ENCODE measurements around the gene SPTBN4. TPM values are rescaled to one million over a fixed set of nuclear protein-coding genes. Genes with fewer than 3 reads are reported as not detected.
A peak's percentile ranks its signal among the peaks of the same experiment; 100 is the strongest.

The SPTBN4 gene
- total RNA-seq, 6 experiments from 2014 or later = 0.17 to 0.96 (median 0.54) TPM

DNA sequence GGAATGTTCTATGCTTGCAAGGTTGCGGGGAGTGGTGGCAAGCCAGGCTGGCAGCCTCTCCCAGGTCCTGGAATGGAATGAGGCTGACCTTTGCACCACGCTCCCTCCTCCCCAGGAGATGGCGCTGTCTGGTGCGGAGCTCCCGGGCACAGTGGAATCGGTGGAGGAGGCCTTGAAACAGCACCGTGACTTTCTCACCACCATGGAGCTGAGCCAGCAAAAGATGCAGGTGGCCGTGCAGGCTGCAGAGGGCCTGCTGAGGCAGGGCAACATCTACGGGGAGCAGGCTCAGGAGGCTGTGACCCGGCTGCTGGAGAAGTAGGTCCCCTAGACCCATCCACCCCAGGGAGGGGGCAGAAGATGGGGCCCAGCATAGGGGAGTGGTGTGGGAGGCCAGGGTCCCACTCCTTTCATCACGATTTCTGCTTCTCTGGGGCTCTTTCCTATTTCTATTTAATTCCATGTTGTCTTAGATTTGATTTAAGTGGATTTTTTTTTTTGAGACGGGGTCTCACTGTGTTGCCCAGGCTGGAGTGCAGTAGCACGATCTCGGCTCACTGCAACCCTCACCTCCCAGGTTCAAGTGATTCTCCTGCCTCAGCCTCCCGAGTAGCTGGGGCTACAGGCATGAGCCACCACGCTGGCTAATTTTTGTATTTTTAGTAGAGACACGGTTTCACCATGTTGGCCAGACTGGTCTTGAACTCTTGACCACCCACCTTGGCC, 56.7 kb downstream of the SPTBN4 start:
- Mint-ChIP-seq H3K4me1 (ENCODE audit: low read depth) (no peaks in the 10 kb centered on the region), H3K36me3 (ENCODE audit: low read depth) (no peaks in the 10 kb centered on the region), H3K27ac (no peak overlapping the region), H3K27me3 (ENCODE audit: insufficient read depth) (peaks cover 18% of the 10 kb centered on the region), H3K9me3 (no peaks in the 10 kb centered on the region), H3K4me3 (no peak overlapping the region)
- peak; percentile 32 for DNase-seq
- TF ChIP-seq, protein P1, sequence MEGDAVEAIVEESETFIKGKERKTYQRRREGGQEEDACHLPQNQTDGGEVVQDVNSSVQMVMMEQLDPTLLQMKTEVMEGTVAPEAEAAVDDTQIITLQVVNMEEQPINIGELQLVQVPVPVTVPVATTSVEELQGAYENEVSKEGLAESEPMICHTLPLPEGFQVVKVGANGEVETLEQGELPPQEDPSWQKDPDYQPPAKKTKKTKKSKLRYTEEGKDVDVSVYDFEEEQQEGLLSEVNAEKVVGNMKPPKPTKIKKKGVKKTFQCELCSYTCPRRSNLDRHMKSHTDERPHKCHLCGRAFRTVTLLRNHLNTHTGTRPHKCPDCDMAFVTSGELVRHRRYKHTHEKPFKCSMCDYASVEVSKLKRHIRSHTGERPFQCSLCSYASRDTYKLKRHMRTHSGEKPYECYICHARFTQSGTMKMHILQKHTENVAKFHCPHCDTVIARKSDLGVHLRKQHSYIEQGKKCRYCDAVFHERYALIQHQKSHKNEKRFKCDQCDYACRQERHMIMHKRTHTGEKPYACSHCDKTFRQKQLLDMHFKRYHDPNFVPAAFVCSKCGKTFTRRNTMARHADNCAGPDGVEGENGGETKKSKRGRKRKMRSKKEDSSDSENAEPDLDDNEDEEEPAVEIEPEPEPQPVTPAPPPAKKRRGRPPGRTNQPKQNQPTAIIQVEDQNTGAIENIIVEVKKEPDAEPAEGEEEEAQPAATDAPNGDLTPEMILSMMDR (IDR thresholded peaks at IDR 0.05) = peak; percentile 81

DNA sequence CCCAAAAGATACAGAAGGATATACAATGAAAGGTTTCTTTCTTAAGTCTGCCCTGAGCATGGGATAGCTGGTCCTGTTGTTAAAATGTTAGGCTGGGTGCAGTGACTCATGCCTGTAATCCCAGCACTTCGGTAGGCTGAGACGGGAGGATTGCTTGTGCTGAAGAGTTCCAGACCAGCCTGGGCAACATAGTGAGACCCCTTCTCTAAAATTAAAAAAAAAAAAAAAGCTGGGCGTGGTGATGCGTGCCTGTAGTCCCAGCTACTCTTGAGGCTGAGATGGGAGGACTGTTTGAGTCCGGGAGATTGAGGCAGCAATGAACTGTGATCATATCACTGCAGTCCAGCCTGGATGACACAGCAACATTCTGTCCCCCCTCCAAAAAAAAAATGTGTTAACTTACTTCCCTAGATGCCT, 57.3 kb downstream of the SPTBN4 start:
- Mint-ChIP-seq H3K4me1 (ENCODE audit: low read depth) (no peaks in the 10 kb centered on the region), H3K27ac (no peak overlapping the region), H3K4me3 (no peak overlapping the region), H3K27me3 (ENCODE audit: insufficient read depth) (peaks cover 16% of the 10 kb centered on the region), H3K36me3 (ENCODE audit: low read depth) (no peaks in the 10 kb centered on the region), H3K9me3 (no peaks in the 10 kb centered on the region)
- TF ChIP-seq, protein P1 (IDR thresholded peaks at IDR 0.05) = no peak
- DNase-seq = no peak

DNA sequence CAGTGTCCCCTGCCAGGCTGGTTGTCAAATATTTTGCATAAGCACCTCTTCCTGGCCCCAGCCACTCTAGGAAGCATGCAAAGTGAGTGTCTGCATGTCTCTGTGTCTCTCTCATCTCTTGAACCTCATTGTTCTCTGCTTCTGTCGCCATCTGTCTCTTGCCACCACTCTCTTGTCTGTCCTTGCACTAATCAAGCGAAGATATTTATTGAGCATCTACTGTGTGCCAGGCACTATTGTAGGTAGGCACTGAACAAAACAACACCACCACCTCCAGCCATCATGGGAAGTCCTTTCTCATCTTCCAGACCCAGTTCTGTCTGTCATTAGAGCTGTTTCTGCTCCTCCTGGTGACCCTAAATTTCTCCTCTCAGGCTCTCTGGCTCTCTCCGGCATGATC, 57.9 kb downstream of the SPTBN4 start:
- H3K4me3 Mint-ChIP-seq = no peak overlapping the region

DNA sequence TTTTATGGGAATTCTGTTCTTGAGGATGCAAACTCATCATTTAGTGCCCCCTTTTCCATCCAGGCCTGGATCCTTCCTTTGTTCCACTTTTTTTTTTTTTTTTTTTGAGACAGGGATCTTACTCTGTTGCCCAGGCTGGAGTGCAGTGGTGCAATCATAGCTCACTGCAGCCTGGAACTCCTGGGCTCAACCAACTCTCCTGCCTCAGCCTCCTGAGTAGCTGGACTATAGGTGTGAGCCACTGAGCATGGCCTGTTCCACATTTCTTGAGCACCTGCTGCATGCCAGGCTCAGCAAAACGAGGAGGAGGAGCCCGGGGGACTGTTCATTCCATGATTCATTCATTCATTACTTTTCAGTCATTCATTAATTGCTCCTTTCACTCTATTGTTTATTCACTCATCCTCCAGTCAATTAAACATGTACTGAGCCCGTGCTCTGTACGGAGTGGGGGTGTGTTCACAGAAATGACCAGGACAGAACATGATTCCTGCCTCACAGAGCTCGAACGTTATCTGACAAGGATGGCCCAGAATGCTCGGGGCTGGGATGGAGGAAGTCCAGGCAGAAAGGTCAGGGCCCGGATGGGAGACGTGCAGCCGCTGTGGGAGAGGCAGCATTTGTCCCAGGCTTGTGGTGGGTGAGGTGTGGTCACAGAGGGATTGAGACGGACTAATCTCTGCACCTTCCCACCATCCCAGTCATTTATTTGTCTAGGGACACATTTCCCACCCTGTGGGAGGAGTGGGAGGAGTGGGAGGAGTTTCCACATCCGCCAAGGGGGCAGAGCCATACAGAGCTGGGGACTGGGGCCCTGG, 58.6 kb downstream of the SPTBN4 start:
- peaks cover 19% of the 10 kb centered on the region for H3K27me3 Mint-ChIP-seq (ENCODE audit: insufficient read depth)
- TF ChIP-seq, protein P1 (IDR thresholded peaks at IDR 0.05) = no peak
- H3K9me3 Mint-ChIP-seq = no peaks in the 10 kb centered on the region
- H3K4me1 Mint-ChIP-seq (ENCODE audit: low read depth) = peaks cover 7% of the 10 kb centered on the region
- DNase-seq = no peak
- H3K27ac Mint-ChIP-seq = no peak overlapping the region
- no peaks in the 10 kb centered on the region for H3K36me3 Mint-ChIP-seq (ENCODE audit: low read depth)
- H3K4me3 Mint-ChIP-seq = no peak overlapping the region

More for the DNA sequence above, 57.9 kb downstream of the SPTBN4 start:
- Mint-ChIP-seq H3K36me3 (ENCODE audit: low read depth) (no peaks in the 10 kb centered on the region), H3K27me3 (ENCODE audit: insufficient read depth) (peaks cover 15% of the 10 kb centered on the region), H3K27ac (no peak overlapping the region), H3K9me3 (no peaks in the 10 kb centered on the region), H3K4me1 (ENCODE audit: low read depth) (peaks cover 3% of the 10 kb centered on the region)
- TF ChIP-seq, protein P1 (IDR thresholded peaks at IDR 0.05) = no peak
- DNase-seq = no peak

DNA sequence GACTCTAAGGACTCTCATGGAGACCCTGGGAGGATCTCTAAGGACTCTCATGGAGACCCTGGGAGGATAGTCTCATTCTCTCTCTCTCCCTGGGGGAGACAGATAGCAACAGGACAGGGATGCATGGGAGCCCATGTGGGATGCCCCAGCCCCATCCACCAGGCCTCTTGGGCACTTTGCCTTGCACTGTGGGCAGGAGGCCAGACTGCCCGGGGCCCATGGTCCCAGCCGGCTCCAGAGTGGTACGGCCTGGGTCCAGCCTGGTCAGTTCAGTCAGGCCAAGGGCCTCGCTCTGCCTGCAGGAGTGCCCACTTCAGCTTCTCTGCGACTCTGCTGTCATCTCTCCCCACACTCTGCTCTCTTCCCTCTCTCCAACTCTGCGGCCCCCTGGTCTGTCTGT, 61.3 kb downstream of the SPTBN4 start:
- Mint-ChIP-seq H3K27me3 (ENCODE audit: insufficient read depth) (peaks cover 34% of the 10 kb centered on the region), H3K36me3 (ENCODE audit: low read depth) (no peaks in the 10 kb centered on the region), H3K27ac (no peak overlapping the region), H3K9me3 (no peaks in the 10 kb centered on the region), H3K4me1 (ENCODE audit: low read depth) (peaks cover 13% of the 10 kb centered on the region), H3K4me3 (no peak overlapping the region)
- no peak for DNase-seq
- TF ChIP-seq, protein P1 (IDR thresholded peaks at IDR 0.05) = no peak

All from HFFc6 (cell line).